PC-3 (cell line): ENCODE results near the gene ZNF407. TPM values are rescaled to one million over a fixed set of nuclear protein-coding genes. Genes with fewer than 3 reads are reported as not detected.

ENCODE experiments used
- ATAC-seq: fragments of 200-7000 bp; cut with Tn5 transposase; 2 replicates; pipeline ENCODE4 v1.9.1; 2020; ENCODE audit warnings: mild to moderate bottlenecking, moderate library complexity
- BruUV-seq: library from RNA; stranded (reverse); fragments of 400-500 nt; replicated peaks from 2 replicates; lab custom pipeline; 2021; lab: Mats Ljungman, UMichigan
- CTCF ChIA-PET: fragments of 300-600 bp; sonication (Branson Sonifier 250); formaldehyde crosslinking; loops from one replicate; lab custom pipeline; 2022; ENCODE audit warnings: antibody characterized with exemption; lab: Charles Lee
- POLR2A ChIA-PET: fragments of 300-600 bp; sonication (Branson Sonifier 250); formaldehyde crosslinking; loops from one replicate; lab custom pipeline; 2022; ENCODE audit warnings: antibody characterized with exemption; ENCODE audit not compliant: unreplicated experiment; lab: Charles Lee
- DNase-seq: peaks from one replicate; pipeline ENCODE4 v3.0.0-alpha.2; 2015
- H2AFZ ChIP-seq: fragments of 300-600 bp; sonication (generic); 2 replicates; pipeline ENCODE4 v1.6.0; 2016; ENCODE audit warnings: antibody characterized with exemption, low read length
- H3F3A ChIP-seq: fragments of 300-600 bp; sonication (generic); one replicate; pipeline ENCODE4 v1.6.0; 2017; ENCODE audit warnings: antibody characterized with exemption, low read length, control low read depth, mild to moderate bottlenecking; ENCODE audit not compliant: unreplicated experiment
- H3K27ac ChIP-seq: fragments of 300-600 bp; sonication (generic); 2 replicates; pipeline ENCODE4 v1.5.1; 2016; ENCODE audit warnings: mild to moderate bottlenecking, low read length
- H3K27me3 ChIP-seq: fragments of 300-600 bp; sonication (generic); 2 replicates; pipeline ENCODE4 v1.6.1; 2016; ENCODE audit warnings: low read length, mixed read lengths
- H3K36me3 ChIP-seq: fragments of 300-600 bp; sonication (generic); 2 replicates; pipeline ENCODE4 v1.6.1; 2016; ENCODE audit warnings: low read depth, mixed run types, low read length, mixed read lengths
- H3K4me1 ChIP-seq: fragments of 300-600 bp; sonication (generic); 2 replicates; pipeline ENCODE4 v1.5.1; 2016; ENCODE audit warnings: low read length; ENCODE audit not compliant: insufficient read depth
- H3K4me2 ChIP-seq: fragments of 300-600 bp; sonication (generic); 2 replicates; pipeline ENCODE4 v1.6.0; 2016; ENCODE audit warnings: low read length
- H3K4me3 ChIP-seq: fragments of 300-600 bp; sonication (generic); 2 replicates; pipeline ENCODE4 v1.5.1; 2016; ENCODE audit warnings: mild to moderate bottlenecking, low read length, mixed read lengths
- H3K79me2 ChIP-seq: fragments of 300-600 bp; sonication (generic); 2 replicates; pipeline ENCODE4 v1.6.1; 2017; ENCODE audit warnings: low read length, mixed read lengths
- H3K9ac ChIP-seq: fragments of 300-600 bp; sonication (generic); 2 replicates; pipeline ENCODE4 v1.6.0; 2016; ENCODE audit warnings: mild to moderate bottlenecking, low read length
- H3K9me2 ChIP-seq: fragments of 300-600 bp; sonication (generic); replicated peaks from 2 replicates; pipeline ENCODE4 v1.6.1; 2016; ENCODE audit warnings: mixed run types, low read length, mixed read lengths
- H3K9me3 ChIP-seq: fragments of 300-600 bp; sonication (generic); 2 replicates; pipeline ENCODE4 v1.6.1; 2016; ENCODE audit warnings: low read length, mixed read lengths
- H4K20me1 ChIP-seq: fragments of 300-600 bp; sonication (generic); 2 replicates; pipeline ENCODE4 v1.6.1; 2016; ENCODE audit warnings: low read length, mixed read lengths
- EZH2 ChIP-seq: fragments of 300-600 bp; sonication (generic); IDR thresholded peaks from one replicate; pipeline ENCODE4 v1.6.1; 2017; ENCODE audit warnings: antibody characterized with exemption, mild to moderate bottlenecking, low read length; ENCODE audit not compliant: unreplicated experiment
- EZH2phosphoT487 ChIP-seq: fragments of 300-600 bp; sonication (generic); IDR thresholded peaks from 2 replicates; pipeline ENCODE4 v1.6.1; 2018; ENCODE audit warnings: mild to moderate bottlenecking, antibody characterized with exemption, low read length, borderline replicate concordance
- intact Hi-C: fragments of 100-400 bp; cut with micrococcal nuclease; formaldehyde crosslinking; loops from 2 replicates; pipeline ENCODE4 v1.9.0; 2023
- total RNA-seq: library from RNA; depleted of rRNA; stranded (reverse); fragments of >200 nt; gene quantifications from 2 replicates; pipeline ENCODE4 v1.2.3, GENCODE V29; 2014
- TF ChIP-seq, protein P1 (sequence below): fragments of 300-600 bp; sonication (generic); conservative IDR thresholded peaks from 2 replicates; pipeline ENCODE4 v1.5.1; 2017; ENCODE audit warnings: antibody characterized with exemption, low read depth, mild to moderate bottlenecking, low read length

Gene ZNF407
- total RNA-seq, 1 experiment from 2014 or later = 9.3 TPM

DNA sequence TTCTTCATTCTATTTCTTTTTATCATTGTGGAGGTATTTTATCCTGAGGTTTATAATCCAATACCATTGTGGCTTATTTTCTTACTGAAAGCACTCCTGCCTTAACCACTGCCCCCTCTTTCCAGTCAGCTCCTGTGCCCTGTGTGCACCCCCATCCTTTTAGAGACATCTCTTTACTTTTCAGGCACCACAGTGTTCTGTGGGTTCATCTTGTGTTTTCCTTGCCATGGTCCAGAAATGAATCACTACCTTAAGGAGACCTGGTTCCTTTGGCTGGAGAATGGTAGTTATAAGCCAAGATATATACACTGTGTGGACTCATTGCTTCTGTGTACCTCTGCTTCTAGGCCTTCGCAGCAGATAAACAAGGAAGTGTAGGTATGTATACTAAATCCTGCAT is 332.9 kb downstream of the ZNF407 start:
- TF ChIP-seq, protein P1, sequence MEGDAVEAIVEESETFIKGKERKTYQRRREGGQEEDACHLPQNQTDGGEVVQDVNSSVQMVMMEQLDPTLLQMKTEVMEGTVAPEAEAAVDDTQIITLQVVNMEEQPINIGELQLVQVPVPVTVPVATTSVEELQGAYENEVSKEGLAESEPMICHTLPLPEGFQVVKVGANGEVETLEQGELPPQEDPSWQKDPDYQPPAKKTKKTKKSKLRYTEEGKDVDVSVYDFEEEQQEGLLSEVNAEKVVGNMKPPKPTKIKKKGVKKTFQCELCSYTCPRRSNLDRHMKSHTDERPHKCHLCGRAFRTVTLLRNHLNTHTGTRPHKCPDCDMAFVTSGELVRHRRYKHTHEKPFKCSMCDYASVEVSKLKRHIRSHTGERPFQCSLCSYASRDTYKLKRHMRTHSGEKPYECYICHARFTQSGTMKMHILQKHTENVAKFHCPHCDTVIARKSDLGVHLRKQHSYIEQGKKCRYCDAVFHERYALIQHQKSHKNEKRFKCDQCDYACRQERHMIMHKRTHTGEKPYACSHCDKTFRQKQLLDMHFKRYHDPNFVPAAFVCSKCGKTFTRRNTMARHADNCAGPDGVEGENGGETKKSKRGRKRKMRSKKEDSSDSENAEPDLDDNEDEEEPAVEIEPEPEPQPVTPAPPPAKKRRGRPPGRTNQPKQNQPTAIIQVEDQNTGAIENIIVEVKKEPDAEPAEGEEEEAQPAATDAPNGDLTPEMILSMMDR = no peak
- TF ChIP-seq EZH2phosphoT487 (no peak), EZH2 (no peak)
- no peak overlapping the region for H2AFZ ChIP-seq
- no peak overlapping the region for H3K4me2 ChIP-seq
- H3K79me2 ChIP-seq = no peaks in the 10 kb centered on the region
- no peaks in the 10 kb centered on the region for H3K36me3 ChIP-seq
- DNase-seq (no peak), ATAC-seq (no peak)
- H3K27ac ChIP-seq = no peak overlapping the region
- no peaks in the 10 kb centered on the region for H3K27me3 ChIP-seq
- H3K9ac ChIP-seq = no peak overlapping the region
- no peaks in the 10 kb centered on the region for H3K9me3 ChIP-seq
- H3K4me3 ChIP-seq = no peak overlapping the region
- no peaks in the 10 kb centered on the region for H4K20me1 ChIP-seq
- no peaks in the 10 kb centered on the region for H3F3A ChIP-seq
- ChIA-PET POLR2A (no interaction called here), CTCF (no interaction called here)
- no peaks in the 10 kb centered on the region for H3K9me2 ChIP-seq
- intact Hi-C loops = no loop called here
- no TSS peak for BruUV-seq
- H3K4me1 ChIP-seq = peaks cover 7% of the 10 kb centered on the region

DNA sequence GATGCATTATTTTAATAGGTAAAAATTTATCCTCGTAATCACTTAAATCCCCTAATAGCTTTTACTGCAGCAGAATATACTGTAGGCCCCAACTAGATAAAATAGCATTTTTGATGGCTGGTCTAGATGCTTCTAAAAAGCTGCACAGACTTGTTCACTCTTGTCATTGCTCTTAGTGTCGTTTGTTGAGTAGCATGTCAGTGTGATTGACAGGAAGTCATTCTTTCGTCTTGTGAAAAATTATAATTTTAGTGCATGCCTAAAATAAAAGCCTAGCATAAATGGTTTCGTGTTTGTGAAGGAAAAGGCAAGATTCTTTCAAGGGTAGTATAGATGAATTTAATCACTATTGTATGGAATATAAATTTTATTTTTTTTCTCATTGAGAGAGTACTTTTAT is 336.3 kb downstream of the ZNF407 start:
- H3K79me2 ChIP-seq = no peaks in the 10 kb centered on the region
- ChIA-PET POLR2A (no interaction called here), CTCF (no interaction called here)
- ATAC-seq (no peak), DNase-seq (no peak)
- H3K9me2 ChIP-seq = no peaks in the 10 kb centered on the region
- no peaks in the 10 kb centered on the region for H3K36me3 ChIP-seq
- intact Hi-C loops = no loop called here
- BruUV-seq = no TSS peak
- TF ChIP-seq, protein P1 = no peak
- TF ChIP-seq EZH2 (no peak), EZH2phosphoT487 (no peak)
- H3K9ac ChIP-seq = no peak overlapping the region
- H3K27ac ChIP-seq = no peak overlapping the region
- H3K4me1 ChIP-seq = peaks cover 10% of the 10 kb centered on the region
- H3K4me2 ChIP-seq = no peak overlapping the region
- no peaks in the 10 kb centered on the region for H3F3A ChIP-seq
- H3K9me3 ChIP-seq = no peaks in the 10 kb centered on the region
- H2AFZ ChIP-seq = no peak overlapping the region
- H4K20me1 ChIP-seq = no peaks in the 10 kb centered on the region
- H3K4me3 ChIP-seq = no peak overlapping the region
- H3K27me3 ChIP-seq = no peaks in the 10 kb centered on the region

DNA sequence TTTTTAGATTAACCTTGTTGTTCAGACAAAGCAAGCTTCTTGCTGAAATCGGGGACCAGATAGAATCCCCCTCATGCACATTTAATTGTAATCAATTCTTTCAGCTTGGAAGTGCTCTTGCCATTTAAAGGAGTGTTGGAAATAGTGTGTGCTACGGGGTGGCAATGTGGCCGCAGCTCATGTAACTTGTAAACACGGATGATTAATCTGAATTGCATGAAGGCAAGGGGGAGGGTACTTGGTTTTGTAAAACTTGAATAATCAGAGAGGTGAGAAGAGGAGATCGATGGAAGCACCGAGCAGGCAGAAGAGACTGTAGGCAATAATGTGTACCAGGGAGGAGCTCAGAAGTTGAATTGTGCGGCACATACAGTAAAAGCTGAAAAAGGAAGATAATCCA is 337.8 kb downstream of the ZNF407 start:
- Histone ChIP-seq H3K4me2 (peak overlapping the region; percentile 35), H3K9ac (no peak overlapping the region), H3K9me3 (no peaks in the 10 kb centered on the region), H3K9me2 (no peaks in the 10 kb centered on the region), H2AFZ (peak overlapping the region; percentile 54; the same call in 1 of the 2 replicates), H3F3A (no peaks in the 10 kb centered on the region), H3K27ac (no peak overlapping the region), H3K36me3 (no peaks in the 10 kb centered on the region), H3K27me3 (no peaks in the 10 kb centered on the region), H4K20me1 (no peaks in the 10 kb centered on the region), H3K79me2 (no peaks in the 10 kb centered on the region), H3K4me1 (peaks cover 10% of the 10 kb centered on the region), H3K4me3 (no peak overlapping the region)
- peak; percentile 47 for DNase-seq
- peak; percentile 61 for ATAC-seq
- no TSS peak for BruUV-seq
- no peak for TF ChIP-seq EZH2
- TF ChIP-seq, protein P1 = no peak
- no peak for TF ChIP-seq EZH2phosphoT487
- POLR2A ChIA-PET = no interaction called here
- intact Hi-C loops = no loop called here
- CTCF ChIA-PET = no interaction called here
